Measurements from ENCODE around the gene HESX1.
A peak's percentile ranks its signal among the peaks of the same experiment; 100 is the strongest.

HESX1 gene

GRCh38 chr3:57160765-57161538, 38.8 kb downstream of the HESX1 start:
- Histone ChIP-seq H3K9me3 (ENCODE audit: insufficient read depth, low read depth, low read length) (no peaks in the 10 kb centered on the region), H3F3A (ENCODE audit: low read depth) (no peaks in the 10 kb centered on the region), H3K4me3 (ENCODE audit: low read length, poor library complexity, severe bottlenecking) (no peak overlapping the region), H3K9ac (ENCODE audit: low read depth, low read length, poor library complexity, severe bottlenecking) (no peak overlapping the region), H3K79me2 (ENCODE audit: insufficient read depth, low read length) (no peaks in the 10 kb centered on the region), H3K27me3 (ENCODE audit: insufficient read depth, low read length, poor library complexity, severe bottlenecking) (no peaks in the 10 kb centered on the region), H3K9me2 (replicated peaks; ENCODE audit: low read depth, low read length) (no peaks in the 10 kb centered on the region), H3K36me3 (ENCODE audit: insufficient read depth, low read length) (no peaks in the 10 kb centered on the region), H2AFZ (ENCODE audit: low read length) (no peak overlapping the region), H3K4me2 (ENCODE audit: low read depth, low read length, poor library complexity, severe bottlenecking) (no peak overlapping the region), H4K20me1 (ENCODE audit: insufficient read depth, low read length, poor library complexity, severe bottlenecking) (no peaks in the 10 kb centered on the region), H3K4me1 (ENCODE audit: insufficient read depth, low read length, poor library complexity, severe bottlenecking) (peaks cover 39% of the 10 kb centered on the region)
- TF ChIP-seq CTCF (conservative IDR thresholded peaks at IDR 0.05; ENCODE audit: low read length) = no peak
- no peak for TF ChIP-seq EZH2phosphoT487 (IDR thresholded peaks at IDR 0.05; ENCODE audit: borderline replicate concordance)

GRCh38 chr3:57160076-57160764, 39.6 kb downstream of the HESX1 start:
- Histone ChIP-seq H3K4me1 (ENCODE audit: insufficient read depth, low read length, poor library complexity, severe bottlenecking) (peaks cover 39% of the 10 kb centered on the region), H2AFZ (ENCODE audit: low read length) (no peak overlapping the region), H3K9ac (ENCODE audit: low read depth, low read length, poor library complexity, severe bottlenecking) (no peak overlapping the region), H3K4me2 (ENCODE audit: low read depth, low read length, poor library complexity, severe bottlenecking) (no peak overlapping the region), H3K36me3 (ENCODE audit: insufficient read depth, low read length) (no peaks in the 10 kb centered on the region), H3F3A (ENCODE audit: low read depth) (no peaks in the 10 kb centered on the region), H3K9me3 (ENCODE audit: insufficient read depth, low read depth, low read length) (no peaks in the 10 kb centered on the region), H3K27me3 (ENCODE audit: insufficient read depth, low read length, poor library complexity, severe bottlenecking) (no peaks in the 10 kb centered on the region), H3K79me2 (ENCODE audit: insufficient read depth, low read length) (no peaks in the 10 kb centered on the region), H3K9me2 (replicated peaks; ENCODE audit: low read depth, low read length) (no peaks in the 10 kb centered on the region), H3K4me3 (ENCODE audit: low read length, poor library complexity, severe bottlenecking) (no peak overlapping the region), H4K20me1 (ENCODE audit: insufficient read depth, low read length, poor library complexity, severe bottlenecking) (no peaks in the 10 kb centered on the region)
- TF ChIP-seq EZH2phosphoT487 (IDR thresholded peaks at IDR 0.05; ENCODE audit: borderline replicate concordance) = no peak
- no peak for TF ChIP-seq CTCF (conservative IDR thresholded peaks at IDR 0.05; ENCODE audit: low read length)

GRCh38 chr3:57158813-57159738, 40.7 kb downstream of the HESX1 start:
- Histone ChIP-seq H3K79me2 (ENCODE audit: insufficient read depth, low read length) (no peaks in the 10 kb centered on the region), H3K4me3 (ENCODE audit: low read length, poor library complexity, severe bottlenecking) (peak overlapping the region; percentile 47), H3K36me3 (ENCODE audit: insufficient read depth, low read length) (no peaks in the 10 kb centered on the region), H3K27me3 (ENCODE audit: insufficient read depth, low read length, poor library complexity, severe bottlenecking) (no peaks in the 10 kb centered on the region), H2AFZ (ENCODE audit: low read length) (no peak overlapping the region), H3K9me2 (replicated peaks; ENCODE audit: low read depth, low read length) (no peaks in the 10 kb centered on the region), H4K20me1 (ENCODE audit: insufficient read depth, low read length, poor library complexity, severe bottlenecking) (no peaks in the 10 kb centered on the region), H3K9ac (ENCODE audit: low read depth, low read length, poor library complexity, severe bottlenecking) (peak overlapping the region; percentile 19), H3K4me1 (ENCODE audit: insufficient read depth, low read length, poor library complexity, severe bottlenecking) (peaks cover 39% of the 10 kb centered on the region), H3K9me3 (ENCODE audit: insufficient read depth, low read depth, low read length) (no peaks in the 10 kb centered on the region), H3F3A (ENCODE audit: low read depth) (no peaks in the 10 kb centered on the region), H3K4me2 (ENCODE audit: low read depth, low read length, poor library complexity, severe bottlenecking) (peak overlapping the region; percentile 67)
- TF ChIP-seq CTCF (conservative IDR thresholded peaks at IDR 0.05; ENCODE audit: low read length) (no peak), EZH2phosphoT487 (IDR thresholded peaks at IDR 0.05; ENCODE audit: borderline replicate concordance) (no peak)

Data from Loucy (cell line).